Activated B cell treated with CpG ODN at 0.5 μM for 24 hours (primary cell): Measurements from ENCODE around the gene NAT14. TPM values are rescaled to one million over a fixed set of nuclear protein-coding genes. Genes with fewer than 3 reads are reported as not detected.

Experiments used
- ATAC-seq: fragments of 200-7000 bp; cut with Tn5 transposase; one replicate; pipeline ENCODE4 v1.10.0; 2021; ENCODE audit warnings: low read depth, mild to moderate bottlenecking, moderate library complexity
- CTCF ChIA-PET: fragments of 350-600 bp; sonication (Branson Sonifier 250); formaldehyde crosslinking; loops from one replicate; lab custom pipeline; 2021; ENCODE audit warnings: antibody characterized with exemption; lab: Charles Lee
- POLR2A ChIA-PET: fragments of 350-600 bp; sonication (Branson Sonifier 250); formaldehyde crosslinking; loops from one replicate; lab custom pipeline; 2021; ENCODE audit warnings: antibody characterized with exemption; lab: Charles Lee
- DNase-seq: peaks from one replicate; pipeline ENCODE4 v3.0.0; 2022
- H3K27ac Mint-ChIP-seq: one replicate; pipeline ENCODE4 v1.8.0; 2020; ENCODE audit warnings: mixed read lengths
- H3K27me3 Mint-ChIP-seq: one replicate; pipeline ENCODE4 v1.8.0; 2021; ENCODE audit warnings: mixed read lengths
- H3K36me3 Mint-ChIP-seq: one replicate; pipeline ENCODE4 v1.8.0; 2021; ENCODE audit warnings: low read depth, mixed read lengths
- H3K4me1 Mint-ChIP-seq: one replicate; pipeline ENCODE4 v1.8.0; 2021; ENCODE audit warnings: mixed read lengths
- H3K4me3 Mint-ChIP-seq: one replicate; pipeline ENCODE4 v1.8.0; 2020; ENCODE audit warnings: mild to moderate bottlenecking, mixed read lengths
- H3K9me3 Mint-ChIP-seq: one replicate; pipeline ENCODE4 v1.8.0; 2020; ENCODE audit warnings: mixed read lengths
- CTCF ChIP-seq: fragments of 200-600 bp; IDR thresholded peaks from one replicate; pipeline ENCODE4 v1.8.0; 2022; ENCODE audit warnings: antibody characterized with exemption, mild to moderate bottlenecking
- intact Hi-C: fragments of 100-400 bp; cut with micrococcal nuclease; formaldehyde crosslinking; loops from one replicate; pipeline ENCODE4 v1.15.1; 2024
- total RNA-seq: library from RNA; stranded (reverse); gene quantifications from 2 replicates; pipeline ENCODE4 v1.2.3, GENCODE V29; 2022

Gene NAT14
- total RNA-seq, 1 donor from 2014 or later, result 13.8 TPM

DNA sequence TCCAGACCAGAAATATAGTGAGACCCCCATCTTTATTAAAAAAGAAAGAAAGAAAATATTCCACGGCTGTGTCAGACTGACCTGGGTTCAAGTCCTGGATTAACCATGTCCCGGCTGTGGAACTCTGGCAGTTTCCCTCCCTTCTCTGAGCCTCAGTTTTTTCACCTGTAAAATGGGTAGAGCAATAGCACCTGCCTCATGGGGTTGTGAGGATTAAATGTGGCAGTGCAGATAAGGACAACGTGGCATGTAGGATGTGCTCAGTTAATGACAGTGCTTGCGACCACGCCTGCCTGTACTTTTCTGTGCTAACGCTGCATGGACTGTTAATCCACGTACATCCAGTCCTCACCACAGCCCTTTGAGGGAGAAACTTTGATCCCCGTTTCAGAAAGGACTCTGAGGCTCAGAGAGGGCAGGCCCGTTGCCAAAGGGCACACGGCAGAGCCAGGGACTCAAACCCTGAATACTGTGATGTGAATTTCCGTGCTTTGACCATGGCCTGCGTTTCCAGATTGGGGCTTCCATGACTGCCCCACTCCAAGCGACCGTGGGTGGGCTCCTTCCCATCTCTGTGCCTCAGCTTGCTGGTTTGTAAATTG is 35.8 kb downstream of the NAT14 start:
- POLR2A ChIA-PET, result no interaction called here
- ATAC-seq, result no peak

DNA sequence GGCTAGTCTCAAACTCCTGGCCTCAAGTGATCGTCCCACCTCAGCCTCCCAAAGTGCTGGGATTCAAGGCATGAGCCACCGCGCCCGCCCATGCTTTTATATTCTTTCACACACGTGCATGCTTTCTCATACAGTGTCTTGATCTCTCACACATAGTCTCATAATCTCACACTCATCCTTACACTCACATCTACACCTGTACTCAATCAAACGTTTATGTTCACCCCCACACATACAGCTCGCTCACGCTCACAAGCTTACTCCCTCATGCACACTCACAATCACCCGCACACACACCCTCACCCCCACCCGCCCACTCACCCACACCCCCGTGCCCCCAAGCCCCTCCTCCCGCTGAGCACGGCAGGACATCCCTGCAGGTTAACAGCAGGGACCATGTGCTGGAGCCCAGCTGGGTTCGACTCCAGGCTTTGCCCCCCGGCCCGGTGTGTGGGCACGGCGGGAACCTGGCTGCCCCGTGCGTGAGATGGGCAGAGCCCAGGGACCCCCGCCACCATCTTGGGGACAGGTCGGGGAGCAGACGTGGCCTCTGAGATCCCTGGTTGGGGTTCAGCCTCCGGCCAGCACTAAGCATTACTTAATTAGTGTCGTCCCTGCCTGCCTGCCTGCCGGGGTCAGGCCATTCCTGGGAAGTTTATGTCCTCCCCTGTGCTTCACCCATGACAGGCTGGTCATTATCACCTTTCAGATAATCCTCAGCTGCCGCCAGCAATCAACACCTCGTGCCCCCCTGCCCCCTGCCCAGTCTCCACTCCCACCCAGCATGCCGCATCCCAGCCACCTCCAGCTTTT is 40.5 kb downstream of the NAT14 start:
- Mint-ChIP-seq H3K4me1 (no peaks in the 10 kb centered on the region), H3K27me3 (no peaks in the 10 kb centered on the region), H3K27ac (no peak overlapping the region), H3K36me3 (no peaks in the 10 kb centered on the region), H3K9me3 (no peaks in the 10 kb centered on the region), H3K4me3 (no peak overlapping the region)
- DNase-seq (no peak), ATAC-seq (no peak)
- ChIA-PET POLR2A (interaction anchor here (0.5 to 0.6 kb wide), 3 partner anchors 21 to 1795 kb away, joined by 3 to 4 read pairs (median 4); partner anchors contain the start of gene ZNF543), CTCF (no interaction called here)
- intact Hi-C loops, result no loop called here
- no peak for TF ChIP-seq CTCF

More for the DNA sequence above, 35.8 kb downstream of the NAT14 start:
- intact Hi-C loops, result no loop called here
- H3K36me3 Mint-ChIP-seq, result no peaks in the 10 kb centered on the region
- peaks cover 3% of the 10 kb centered on the region for H3K4me1 Mint-ChIP-seq
- CTCF ChIA-PET, result interaction anchor here (0.9 to 1.2 kb wide), 2 partner anchors 86 to 111 kb away, joined by 3 to 7 read pairs; no protein-coding TSS in a partner anchor
- H3K27me3 Mint-ChIP-seq, result no peaks in the 10 kb centered on the region
- no peaks in the 10 kb centered on the region for H3K9me3 Mint-ChIP-seq
- DNase-seq, result no peak
- no peak overlapping the region for H3K4me3 Mint-ChIP-seq
- TF ChIP-seq CTCF, result no peak
- H3K27ac Mint-ChIP-seq, result no peak overlapping the region

DNA sequence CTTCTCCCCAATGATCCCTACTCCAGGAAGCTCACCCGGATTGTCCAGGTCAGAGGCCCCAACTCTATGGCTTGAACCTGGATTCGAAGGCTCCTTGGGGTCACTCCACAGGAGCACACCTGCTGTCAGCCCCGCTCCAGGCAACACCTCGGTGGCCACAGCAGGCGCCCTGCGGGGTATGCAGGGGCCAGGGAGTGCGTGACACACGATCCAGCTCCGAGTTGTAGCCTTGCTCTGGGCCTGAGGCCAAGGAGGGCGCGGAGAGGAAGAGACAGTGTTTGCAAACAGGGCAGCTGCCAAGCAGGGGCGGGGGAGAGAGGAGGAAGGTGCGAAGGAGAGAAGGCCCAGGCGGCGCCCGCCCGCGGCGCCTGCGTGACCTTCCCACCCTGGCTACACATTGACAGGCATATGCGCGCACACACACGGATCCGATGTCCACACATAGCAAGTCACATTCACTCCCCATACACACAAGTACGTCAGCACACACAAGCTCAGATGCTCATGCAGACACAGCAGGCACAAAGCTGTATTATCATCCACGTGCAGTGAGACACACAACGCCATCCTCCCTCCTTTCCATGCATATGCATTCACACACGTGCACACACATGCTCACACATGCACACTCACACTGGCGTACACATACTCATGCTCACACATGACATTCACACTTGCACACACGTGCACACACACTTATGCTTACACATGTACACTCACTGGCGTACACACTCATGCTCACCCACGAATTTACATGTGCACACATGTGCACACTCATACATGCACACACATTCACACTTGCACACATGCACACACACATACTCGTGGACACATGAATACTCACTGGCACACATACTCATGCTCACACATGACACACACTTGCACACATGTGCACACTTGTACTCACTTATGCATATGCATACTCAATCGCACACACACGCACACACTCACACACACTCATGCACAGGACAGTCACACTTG is 41.5 kb downstream of the NAT14 start:
- no peak for ATAC-seq
- no peak overlapping the region for H3K4me3 Mint-ChIP-seq
- H3K9me3 Mint-ChIP-seq, result no peaks in the 10 kb centered on the region
- DNase-seq, result no peak
- no peaks in the 10 kb centered on the region for H3K27me3 Mint-ChIP-seq
- ChIA-PET CTCF (no interaction called here), POLR2A (interaction anchor here (0.5 kb wide), 1 partner anchor 49 kb away, joined by 4 read pairs; no protein-coding TSS in a partner anchor)
- no peaks in the 10 kb centered on the region for H3K4me1 Mint-ChIP-seq
- TF ChIP-seq CTCF, result no peak
- no peak overlapping the region for H3K27ac Mint-ChIP-seq
- intact Hi-C loops, result no loop called here
- H3K36me3 Mint-ChIP-seq, result no peaks in the 10 kb centered on the region

DNA sequence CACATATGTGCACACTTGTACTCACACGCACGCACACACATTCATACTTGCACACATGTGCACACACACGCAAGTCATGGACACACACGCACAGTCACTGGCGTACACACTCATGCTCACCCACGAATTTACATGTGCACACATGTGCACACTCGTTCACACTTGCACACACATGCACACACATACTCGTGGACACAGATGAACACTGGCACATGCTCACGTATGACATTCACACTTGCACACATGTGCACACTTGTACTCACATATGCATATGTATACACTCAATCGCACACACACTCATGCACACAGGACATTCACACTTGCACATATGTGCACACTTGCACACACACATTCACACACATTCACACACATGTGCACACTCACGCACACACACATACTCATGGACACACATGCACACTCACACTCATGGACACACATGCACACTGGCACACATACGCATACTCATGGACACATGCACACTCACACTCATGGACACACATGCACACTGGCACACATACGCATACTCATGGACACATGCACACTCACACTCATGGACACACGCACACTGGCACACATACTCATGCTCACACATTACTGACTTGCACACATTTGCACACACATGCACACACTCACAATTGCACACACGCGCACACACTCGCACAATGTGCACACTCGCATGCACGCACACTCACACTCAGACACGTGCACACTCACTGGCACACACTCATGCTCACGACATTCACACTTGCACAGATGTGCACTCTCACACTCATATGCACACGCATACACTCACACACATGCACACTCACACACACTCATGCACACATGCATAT is 42.4 kb downstream of the NAT14 start:
- H3K4me1 Mint-ChIP-seq, result no peaks in the 10 kb centered on the region
- H3K36me3 Mint-ChIP-seq, result no peaks in the 10 kb centered on the region
- no peak for DNase-seq
- TF ChIP-seq CTCF, result no peak
- ChIA-PET CTCF (no interaction called here), POLR2A (no interaction called here)
- no peaks in the 10 kb centered on the region for H3K9me3 Mint-ChIP-seq
- intact Hi-C loops, result no loop called here
- no peak overlapping the region for H3K27ac Mint-ChIP-seq
- no peak for ATAC-seq
- H3K27me3 Mint-ChIP-seq, result no peaks in the 10 kb centered on the region
- no peak overlapping the region for H3K4me3 Mint-ChIP-seq
